ENCODE data around the gene ARHGAP45.

GRCh38 chr19:1041272-1041834, 25.6 kb upstream of the ARHGAP45 start:
- TF ChIP-seq CTCF (IDR thresholded peaks at IDR 0.05; ENCODE audit: insufficient read depth, low read depth, low read length): no peak
- TF ChIP-seq EZH2 (IDR thresholded peaks at IDR 0.05; ENCODE audit: insufficient read depth, low read length): no peak

Measured in astrocyte (in vitro differentiated cells and primary cell).